Spinal cord (tissue), 10 donors: ENCODE results near the gene GUCA1A. TPM values are rescaled to one million over a fixed set of nuclear protein-coding genes. Genes with fewer than 3 reads are reported as not detected.
"Not testable (repeated sequence)": the region's sequence is repeated elsewhere in the genome, so short reads cannot be mapped to it uniquely, and the experiment has no call there.

Source experiments
- DNase-seq, 6 donors: peaks; one replicate each; pipeline versions ENCODE4 v3.0.0 to v3.0.0-alpha.2; 2013 to 2015; ENCODE audit warnings: low spot score in 6 of 6, low read depth in 4 of 6
- H3K27ac ChIP-seq: one replicate; pipeline ENCODE4 v1.5.1; 2013; ENCODE audit warnings: low read depth, low read length, control low read depth
- H3K27me3 ChIP-seq: one replicate; pipeline ENCODE4 v1.6.1; 2013; ENCODE audit warnings: low read length; ENCODE audit not compliant: control insufficient read depth, insufficient read depth
- H3K36me3 ChIP-seq: one replicate; pipeline ENCODE4 v1.6.1; 2013; ENCODE audit warnings: low read length; ENCODE audit not compliant: control insufficient read depth, insufficient read depth
- H3K4me1 ChIP-seq: one replicate; pipeline ENCODE4 v1.6.1; 2013; ENCODE audit warnings: low read length; ENCODE audit not compliant: control insufficient read depth, insufficient read depth
- H3K4me3 ChIP-seq: one replicate; pipeline ENCODE4 v1.5.1; 2013; ENCODE audit warnings: low read depth, low read length, control low read depth
- H3K9me3 ChIP-seq: one replicate; pipeline ENCODE4 v1.6.1; 2013; ENCODE audit warnings: low read length; ENCODE audit not compliant: control insufficient read depth, insufficient read depth
- WGBS: methylation state at CpG from one replicate; pipeline ENCODE4 v1.1.5; 2013; ENCODE audit warnings: missing lambda C conversion rate; ENCODE audit not compliant: insufficient coverage; 5-methylcytosine and 5-hydroxymethylcytosine counted together
- polyA plus RNA-seq, 2 donors: library from polyadenylated mRNA; unstranded; fragments of 120-200 nt; gene quantifications; one replicate each; pipeline ENCODE4 v1.2.1, GENCODE V29; 2013; ENCODE audit not compliant: insufficient read length in 2 of 2
- total RNA-seq, 2 donors: library from RNA; depleted of rRNA in 1 of 2; stranded (reverse); fragments of 120-200 nt in 1 of 2; fragments of >200 nt in 1 of 2; gene quantifications; one replicate each; pipeline versions ENCODE4 v1.2.3 to v1.2.4, GENCODE V29; 2013 to 2014
- donor health status: healthy.

GUCA1A gene
- total and polyA plus RNA-seq, 4 donors, result 1.5 to 5.8 (median 3.1) TPM

- no CpG with 5 or more reads among the region's 2 CpGs for WGBS
- H3K27ac ChIP-seq, H3K4me3 ChIP-seq, H3K4me1 ChIP-seq, H3K36me3 ChIP-seq, DNase-seq, H3K27me3 ChIP-seq, H3K9me3 ChIP-seq: not testable (repeated sequence)
Measured at GRCh38 chr6:42169780-42170179, 3.4 kb upstream of the GUCA1A start.

GRCh38 chr6:42171813-42172581 is 1.2 kb upstream of the GUCA1A start:
- H3K4me3 ChIP-seq, result no peak overlapping the region
- H3K27me3 ChIP-seq, result no peaks in the 10 kb centered on the region
- WGBS, result 100% methylated on average over 1 of the region's 7 CpGs
- no peak for DNase-seq
- no peaks in the 10 kb centered on the region for H3K36me3 ChIP-seq
- no peak overlapping the region for H3K27ac ChIP-seq
- H3K4me1 ChIP-seq, result no peaks in the 10 kb centered on the region
- H3K9me3 ChIP-seq, result no peaks in the 10 kb centered on the region

- Histone ChIP-seq H3K27me3 (no peaks in the 10 kb centered on the region), H3K4me3 (no peak overlapping the region), H3K36me3 (peaks cover 4% of the 10 kb centered on the region), H3K9me3 (no peaks in the 10 kb centered on the region), H3K4me1 (peaks cover 16% of the 10 kb centered on the region), H3K27ac (no peak overlapping the region)
- 80% methylated on average over 2 of the region's 5 CpGs for WGBS
- DNase-seq, result no peak
Measured at GRCh38 chr6:42175860-42176259, 2.7 kb downstream of the GUCA1A start.

- no peak overlapping the region for H3K27ac ChIP-seq
- DNase-seq, result no peak
- H3K9me3 ChIP-seq, result no peaks in the 10 kb centered on the region
- H3K4me1 ChIP-seq, result peaks cover 16% of the 10 kb centered on the region
- peaks cover 4% of the 10 kb centered on the region for H3K36me3 ChIP-seq
- no peak overlapping the region for H3K4me3 ChIP-seq
- H3K27me3 ChIP-seq, result no peaks in the 10 kb centered on the region
Measured at GRCh38 chr6:42176981-42177380, 3.8 kb downstream of the GUCA1A start.

GRCh38 chr6:42177514-42178364 is 4.6 kb downstream of the GUCA1A start:
- Histone ChIP-seq H3K36me3 (peaks cover 4% of the 10 kb centered on the region), H3K4me1 (peaks cover 16% of the 10 kb centered on the region), H3K9me3 (no peaks in the 10 kb centered on the region), H3K4me3 (peak overlapping the region; percentile 26), H3K27me3 (no peaks in the 10 kb centered on the region), H3K27ac (no peak overlapping the region)
- peak in 4 of 6 donors; percentile 11 to 83 (median 45) for DNase-seq
- WGBS, result 3% methylated on average over 25 of the region's 27 CpGs

- Histone ChIP-seq H3K36me3 (peaks cover 4% of the 10 kb centered on the region), H3K27ac (no peak overlapping the region), H3K4me1 (peaks cover 16% of the 10 kb centered on the region), H3K9me3 (no peaks in the 10 kb centered on the region), H3K27me3 (no peaks in the 10 kb centered on the region), H3K4me3 (no peak overlapping the region)
- WGBS, result 91% methylated on average over 17 of the region's 20 CpGs
- no peak for DNase-seq
Measured at GRCh38 chr6:42179261-42179944, 6.2 kb downstream of the GUCA1A start.

GRCh38 chr6:42179945-42180313 is 6.8 kb downstream of the GUCA1A start:
- no peak for DNase-seq

GRCh38 chr6:42182101-42182500 is 8.9 kb downstream of the GUCA1A start:
- no peaks in the 10 kb centered on the region for H3K27me3 ChIP-seq
- DNase-seq, result no peak
- H3K36me3 ChIP-seq, result peaks cover 8% of the 10 kb centered on the region
- H3K4me1 ChIP-seq, result peaks cover 16% of the 10 kb centered on the region
- WGBS, result 80% methylated on average over 1 of the region's 5 CpGs
- H3K27ac ChIP-seq, result no peak overlapping the region
- H3K4me3 ChIP-seq, result no peak overlapping the region
- H3K9me3 ChIP-seq, result no peaks in the 10 kb centered on the region

More at GRCh38 chr6:42179945-42180313, 6.8 kb downstream of the GUCA1A start:
- H3K27me3 ChIP-seq, result no peaks in the 10 kb centered on the region
- H3K9me3 ChIP-seq, result no peaks in the 10 kb centered on the region
- H3K4me3 ChIP-seq, result no peak overlapping the region
- no peak overlapping the region for H3K27ac ChIP-seq
- WGBS, result 84% methylated on average over 3 of the region's 3 CpGs
- peaks cover 16% of the 10 kb centered on the region for H3K4me1 ChIP-seq
- peaks cover 8% of the 10 kb centered on the region for H3K36me3 ChIP-seq

GRCh38 chr6:42184475-42184874 is 11.3 kb downstream of the GUCA1A start:
- H3K27ac ChIP-seq, result no peak overlapping the region
- no peaks in the 10 kb centered on the region for H3K4me1 ChIP-seq
- WGBS, result 86% methylated on average over 2 of the region's 4 CpGs
- no peaks in the 10 kb centered on the region for H3K9me3 ChIP-seq
- peaks cover 4% of the 10 kb centered on the region for H3K36me3 ChIP-seq
- no peaks in the 10 kb centered on the region for H3K27me3 ChIP-seq
- no peak overlapping the region for H3K4me3 ChIP-seq
- no peak for DNase-seq
